ENCODE data around the gene OR4D2.
A peak's percentile ranks its signal among the peaks of the same experiment; 100 is the strongest.
"Not testable (repeated sequence)": the region's sequence is repeated elsewhere in the genome, so short reads cannot be mapped to it uniquely, and the experiment has no call there.

Gene OR4D2

DNA sequence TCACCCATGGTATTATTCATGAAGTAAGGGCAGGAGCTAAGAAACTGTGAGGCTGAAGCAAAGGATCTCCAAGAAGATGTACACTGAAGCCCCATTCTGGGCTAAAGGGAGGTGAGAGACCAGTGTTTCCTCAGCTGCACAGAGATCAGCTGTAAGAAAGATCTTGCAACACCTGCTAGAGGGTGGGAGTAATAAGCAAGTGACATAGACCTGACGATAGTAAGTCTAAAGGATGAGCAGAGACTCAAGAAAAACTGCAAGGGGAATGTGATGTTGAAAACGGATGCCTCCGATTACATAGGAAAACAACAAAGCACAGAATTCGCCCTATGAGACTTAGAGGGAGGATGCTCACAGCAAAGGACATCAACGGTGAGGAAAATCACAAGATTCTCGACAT, at the start of gene OR4D2:
TSS of gene OR4D2 (plus strand) at position 301 of the 400 bp plus-strand sequence. CDS start 2,674 bp downstream, outside the sequence.
- no peak for DNase-seq

- DNase-seq = no peak
These were observed 49.4 kb upstream of the OR4D2 start for GRCh38 chr17:58117382-58117781.

DNA sequence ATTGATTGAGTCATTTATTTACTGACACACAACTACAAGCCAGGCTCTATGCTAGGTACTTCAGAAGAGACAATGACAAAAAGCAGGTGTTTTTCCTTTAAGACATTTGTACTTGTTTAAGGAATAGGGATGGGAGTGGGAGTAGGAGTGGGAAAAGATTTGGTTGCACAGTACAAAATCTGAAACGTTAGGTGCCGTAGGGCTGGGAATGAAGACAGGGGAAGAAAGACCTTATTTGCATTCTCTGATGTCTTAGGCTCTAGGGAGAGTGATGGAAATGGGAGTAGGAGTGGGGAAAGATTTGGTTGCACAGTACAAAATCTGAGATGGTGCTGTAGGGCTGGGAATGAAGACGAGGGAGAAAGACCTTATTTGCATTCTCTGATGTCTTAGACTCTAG, 47.3 kb upstream of the OR4D2 start:
- DNase-seq = no peak

- DNase-seq = peak; percentile 19
These were observed 46.5 kb upstream of the OR4D2 start for GRCh38 chr17:58120195-58120822.

DNA sequence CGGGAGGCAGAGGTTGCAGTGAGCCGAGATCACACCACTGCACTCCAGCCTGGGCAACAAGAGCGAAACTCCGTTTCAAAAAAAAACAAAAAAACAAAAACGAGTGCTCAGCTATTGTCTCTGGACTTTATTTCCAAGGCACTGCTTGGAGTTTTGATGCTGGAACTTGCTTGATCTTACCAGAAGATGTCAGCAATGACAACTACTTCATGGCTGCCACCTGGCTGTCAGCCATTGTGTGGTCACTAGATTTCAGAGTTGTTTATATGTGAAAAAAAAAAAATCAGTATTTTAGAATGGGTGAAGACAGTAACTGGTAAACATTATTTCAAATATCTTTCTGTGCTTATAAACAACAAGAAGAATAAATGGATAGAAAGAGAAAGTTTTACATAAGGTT, 44.9 kb upstream of the OR4D2 start:
- no peak for DNase-seq

GRCh38 chr17:58127846-58128245, 38.9 kb upstream of the OR4D2 start:
- DNase-seq = no peak

DNA sequence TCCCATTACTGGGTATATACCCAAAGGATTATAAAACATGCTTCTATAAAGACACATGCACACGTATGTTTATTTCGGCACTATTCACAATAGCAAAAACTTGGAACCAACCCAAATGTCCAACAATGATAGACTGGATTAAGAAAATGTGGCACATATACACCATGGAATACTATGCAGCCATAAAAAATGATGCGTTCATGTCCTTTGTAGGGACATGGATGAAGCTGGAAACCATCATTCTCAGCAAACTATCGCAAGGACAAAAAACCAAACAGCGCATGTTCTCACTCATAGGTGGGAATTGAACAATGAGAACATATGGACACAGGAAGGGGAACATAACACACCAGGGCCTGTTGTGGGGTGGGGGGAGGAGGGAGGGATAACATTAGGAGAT, 34.1 kb upstream of the OR4D2 start:
- not testable (repeated sequence) for DNase-seq

GRCh38 chr17:58136669-58137279, 30.0 kb upstream of the OR4D2 start:
- no peak for DNase-seq

- no peak for DNase-seq
These were observed 25.3 kb upstream of the OR4D2 start for GRCh38 chr17:58141505-58141904.

DNA sequence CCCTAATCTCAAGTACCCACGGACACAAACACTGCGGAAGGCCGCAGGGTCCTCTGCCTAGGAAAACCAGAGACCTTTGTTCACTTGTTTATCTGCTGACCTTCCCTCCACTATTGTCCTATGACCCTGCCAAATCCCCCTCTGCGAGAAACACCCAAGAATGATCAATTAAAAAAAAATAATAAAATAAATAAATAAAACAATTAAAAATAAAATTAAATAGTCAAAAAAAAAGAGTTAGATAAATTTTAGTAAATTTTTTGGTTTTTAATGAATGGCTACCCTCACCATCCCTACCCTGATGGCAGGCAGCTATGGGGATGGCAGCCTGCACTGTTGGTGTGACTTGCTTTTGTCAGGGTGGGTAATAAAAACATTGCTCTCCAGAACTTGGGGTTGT, 23.4 kb upstream of the OR4D2 start:
- not testable (repeated sequence) for DNase-seq

GRCh38 chr17:58144801-58145200, 22.0 kb upstream of the OR4D2 start:
- DNase-seq = no peak

GRCh38 chr17:58147930-58148434, 18.8 kb upstream of the OR4D2 start, which contains the start of gene OR4D1:
Gene OR4D1, plus strand, starts transcription at chr17:58148384. Its CDS starts 6,770 bp downstream, at chr17:58155154.
- DNase-seq = no peak

DNA sequence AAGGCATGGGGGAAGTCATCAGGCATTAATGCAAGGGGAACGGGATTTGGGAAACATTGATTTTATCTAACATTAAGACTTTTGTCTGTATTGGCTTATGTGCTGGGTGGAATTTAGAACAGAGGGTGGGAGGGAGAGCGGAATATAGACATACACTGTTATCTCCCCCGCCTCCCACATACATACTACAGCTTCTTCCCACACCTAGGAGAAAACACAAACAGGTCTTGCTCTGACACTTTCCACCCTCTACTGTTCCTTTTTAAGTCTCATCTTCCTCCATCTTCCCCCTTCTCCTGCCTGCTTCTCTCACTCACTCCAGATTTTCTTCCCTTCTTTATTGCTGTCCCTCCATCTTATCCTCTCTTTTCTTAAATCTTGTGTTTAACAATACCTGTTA, 18.2 kb upstream of the OR4D2 start:
- no peak for DNase-seq

- DNase-seq = no peak
These were observed 16.4 kb upstream of the OR4D2 start for GRCh38 chr17:58150394-58150793.

- no peak for DNase-seq
These were observed 13.7 kb upstream of the OR4D2 start for GRCh38 chr17:58153046-58153445.

- no peak for DNase-seq
These were observed 13.1 kb upstream of the OR4D2 start for GRCh38 chr17:58153671-58154070.

- peak; percentile 33 for DNase-seq
These were observed 9.7 kb upstream of the OR4D2 start for GRCh38 chr17:58156839-58157803.

DNA sequence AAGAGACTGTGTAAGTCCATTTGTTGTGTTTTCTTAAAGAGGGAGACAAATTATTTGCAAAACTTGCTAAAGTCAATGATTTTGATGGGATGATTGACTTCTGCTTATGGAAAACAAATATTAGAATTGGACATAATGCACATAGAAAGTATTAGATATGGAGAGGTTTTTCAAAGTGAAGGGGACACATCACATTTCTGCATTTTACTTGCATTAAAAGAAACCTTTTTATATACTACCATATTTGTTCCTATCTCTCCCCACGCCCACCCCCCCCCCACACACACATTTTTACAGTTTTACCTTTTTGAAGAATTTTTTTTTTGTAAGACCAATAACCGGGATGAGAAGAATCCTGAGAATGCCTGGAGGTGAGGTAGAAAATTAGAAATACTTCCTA, 8.6 kb upstream of the OR4D2 start:
- no peak for DNase-seq

DNA sequence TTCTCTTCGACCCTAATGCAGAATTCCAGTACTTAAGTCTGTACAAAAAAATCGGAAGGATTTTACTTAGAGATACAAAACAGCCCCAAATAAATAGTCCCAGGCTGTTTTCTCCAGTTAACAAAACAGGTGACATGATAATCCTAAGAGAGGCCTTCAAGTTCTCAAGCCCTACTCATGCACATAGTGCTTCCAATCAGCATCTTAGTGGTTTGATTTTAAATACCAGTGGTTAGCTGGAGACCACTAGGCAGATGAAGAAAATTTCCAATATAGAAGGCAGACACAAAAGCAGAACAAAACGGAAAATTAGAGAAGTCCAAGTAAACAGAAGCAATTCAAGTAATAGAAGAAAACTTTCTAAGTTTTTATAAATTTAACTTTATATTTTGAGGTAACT, 5.2 kb upstream of the OR4D2 start:
- no peak for DNase-seq

DNA sequence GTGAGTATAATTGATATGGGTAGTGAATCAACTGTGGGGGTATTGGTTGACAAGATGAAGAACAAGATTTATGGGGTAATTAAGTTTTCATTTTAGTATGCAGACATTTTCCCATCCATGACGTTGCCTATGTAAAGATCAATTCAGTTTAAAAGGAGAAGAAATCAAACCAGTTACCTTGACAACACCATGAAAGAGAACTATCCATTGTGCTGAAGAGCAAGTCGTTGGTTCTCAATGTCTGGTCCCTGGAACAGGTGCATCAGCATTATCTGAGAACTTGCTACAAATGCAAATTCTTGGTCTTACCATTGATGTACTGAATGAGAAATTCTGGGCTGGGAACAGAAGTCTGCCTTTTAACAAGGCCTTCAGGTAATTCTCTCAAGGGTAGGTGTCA, 801 bp upstream of the OR4D2 start:
- no peak for DNase-seq

GRCh38 chr17:58170622-58171021, 3.8 kb downstream of the OR4D2 start:
- DNase-seq = no peak

DNA sequence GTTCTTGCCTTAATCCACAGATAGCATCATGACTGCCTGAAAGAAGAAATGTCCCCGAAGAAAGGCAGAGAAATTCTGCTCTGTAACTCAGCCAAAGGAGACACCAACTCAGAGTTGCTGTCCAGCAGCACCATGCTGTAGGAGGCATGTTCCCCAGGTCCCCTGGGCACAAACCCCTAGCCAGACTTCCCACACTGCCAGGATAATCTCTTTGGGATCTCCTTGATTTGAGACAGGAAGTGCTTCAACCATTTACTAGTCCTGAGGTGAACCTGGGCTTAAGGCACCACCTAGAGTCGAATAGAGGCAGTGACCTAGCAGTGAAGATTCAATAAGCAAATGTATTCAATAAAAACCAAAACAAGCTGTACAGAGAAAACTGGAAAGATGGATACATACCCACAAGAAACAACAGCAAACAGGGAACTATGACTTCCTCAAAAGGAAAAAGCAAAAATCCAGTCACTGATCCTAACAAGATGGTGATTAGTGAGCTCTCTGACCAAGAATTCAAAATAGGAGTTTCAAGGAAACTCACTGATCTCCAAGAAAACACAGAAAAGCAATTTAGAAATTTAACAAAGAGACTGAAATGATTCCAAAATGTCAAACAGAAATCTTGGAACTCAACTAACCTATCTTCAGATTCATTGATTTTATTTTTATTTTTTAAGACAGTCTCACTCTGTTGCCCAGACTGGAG, 5.7 kb downstream of the OR4D2 start:
- DNase-seq = peak; percentile 6

- DNase-seq = no peak
These were observed 8.1 kb downstream of the OR4D2 start for GRCh38 chr17:58174871-58175270.

All from activated T-cell treated with anti-CD3 and anti-CD28 coated beads for 4 hours (primary cell).